HG03095 (cell line): ENCODE results near the gene MTF2.
"Not testable (repeated sequence)": the region's sequence is repeated elsewhere in the genome, so short reads cannot be mapped to it uniquely, and the experiment has no call there.

Experiments used
- ATAC-seq: cut with Tn5 transposase; IDR thresholded peaks from one replicate; pipeline ENCODE4 v1.9.1; 2021; ENCODE audit warnings: moderate library complexity; ENCODE audit not compliant: unreplicated experiment

MTF2 gene

GRCh38 chr1:93140106-93140505 is 61.0 kb downstream of the MTF2 start:
- ATAC-seq = no peak

- ATAC-seq = no peak
Observed at GRCh38 chr1:93142161-93142560, 63.1 kb downstream of the MTF2 start.

DNA sequence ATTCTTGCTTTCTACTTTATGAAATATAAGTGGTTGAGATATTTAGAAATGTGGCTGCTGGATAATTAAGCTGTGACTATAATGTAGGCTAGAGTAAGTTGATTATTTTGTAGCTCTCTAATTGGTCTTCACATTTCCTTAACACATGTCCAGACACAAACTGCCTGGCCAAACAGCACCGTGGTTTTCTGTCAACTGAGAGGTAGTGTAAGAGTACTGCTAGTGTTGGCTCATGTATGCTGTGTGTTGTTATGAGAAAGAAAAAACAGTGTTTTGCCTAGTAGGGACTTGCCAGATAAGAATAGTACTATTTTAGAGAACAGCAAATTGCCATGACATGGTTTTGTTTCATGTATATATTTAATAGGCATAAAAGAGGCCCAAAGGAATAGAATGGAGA is 64.1 kb downstream of the MTF2 start:
- no peak for ATAC-seq

- ATAC-seq = no peak
Observed at GRCh38 chr1:93143769-93144168, 64.7 kb downstream of the MTF2 start.

GRCh38 chr1:93148001-93148400 is 68.9 kb downstream of the MTF2 start:
- no peak for ATAC-seq

- ATAC-seq = no peak
Observed at GRCh38 chr1:93150729-93151128, 71.6 kb downstream of the MTF2 start.

GRCh38 chr1:93151474-93151873 is 72.4 kb downstream of the MTF2 start:
- no peak for ATAC-seq

GRCh38 chr1:93152835-93153234 is 73.8 kb downstream of the MTF2 start:
- no peak for ATAC-seq

GRCh38 chr1:93154898-93155297 is 75.8 kb downstream of the MTF2 start:
- no peak for ATAC-seq

GRCh38 chr1:93155335-93155734 is 76.3 kb downstream of the MTF2 start:
- no peak for ATAC-seq

GRCh38 chr1:93159337-93159736 is 80.3 kb downstream of the MTF2 start:
- ATAC-seq = no peak

DNA sequence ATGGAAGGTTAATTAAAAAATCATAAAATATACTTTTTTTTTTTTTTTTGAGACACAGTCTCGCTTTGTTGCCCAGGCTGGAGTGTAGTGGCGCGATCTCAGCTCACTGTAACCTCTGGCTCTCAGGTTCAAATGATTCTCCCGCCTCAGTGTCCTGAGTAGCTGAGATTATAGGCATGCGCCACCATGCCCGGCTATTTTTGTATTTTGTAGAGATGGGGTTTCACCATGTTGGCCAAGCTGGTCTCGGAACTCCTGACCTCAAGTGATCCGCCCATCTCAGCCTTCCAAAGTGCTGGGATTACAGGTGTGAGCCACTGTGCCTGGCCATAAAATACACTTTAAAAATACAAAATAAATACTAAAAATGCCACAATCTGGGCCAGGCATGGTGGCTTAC is 84.2 kb downstream of the MTF2 start:
- not testable (repeated sequence) for ATAC-seq

DNA sequence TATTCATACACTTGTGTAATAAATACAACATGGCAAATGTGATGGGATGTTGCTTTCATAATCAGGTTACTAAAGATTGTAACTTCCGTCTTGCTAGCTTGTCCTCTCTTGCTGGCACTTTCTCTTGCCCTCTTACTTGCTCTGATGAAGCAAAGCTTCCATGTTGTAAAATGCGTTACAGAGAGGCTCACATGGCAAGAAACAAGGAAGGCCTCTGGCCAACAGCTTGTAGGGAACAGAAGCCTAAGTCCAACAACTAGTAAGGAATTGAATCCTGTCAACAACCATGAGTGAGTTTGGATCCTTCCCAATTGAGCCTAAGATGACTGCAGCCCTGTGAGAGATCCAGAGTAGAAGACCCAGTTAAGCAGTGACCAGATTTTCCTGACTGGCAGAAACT is 85.7 kb downstream of the MTF2 start:
- ATAC-seq = no peak

- ATAC-seq = not testable (repeated sequence)
Observed at GRCh38 chr1:93165895-93166294, 86.8 kb downstream of the MTF2 start.

DNA sequence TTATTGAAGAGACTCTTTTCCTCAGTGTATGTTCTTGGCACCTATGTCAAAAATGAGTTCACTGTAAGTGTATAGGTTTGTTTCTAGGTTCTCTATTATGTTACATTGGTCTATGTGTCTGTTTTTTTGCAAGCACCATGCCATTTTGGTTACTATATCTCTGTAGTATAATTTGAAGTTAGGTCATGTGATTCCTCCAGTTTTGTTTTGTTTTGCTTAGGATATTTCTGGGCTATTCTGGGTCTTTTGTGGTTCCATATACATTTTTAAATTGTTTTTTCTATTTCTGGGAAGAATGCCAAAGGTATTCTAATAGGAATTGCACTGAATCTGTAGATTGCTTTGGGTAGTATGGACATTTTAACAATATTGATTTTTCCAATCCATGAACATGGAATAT is 87.9 kb downstream of the MTF2 start:
- no peak for ATAC-seq

- not testable (repeated sequence) for ATAC-seq
Observed at GRCh38 chr1:93170141-93170678, 91.1 kb downstream of the MTF2 start.

DNA sequence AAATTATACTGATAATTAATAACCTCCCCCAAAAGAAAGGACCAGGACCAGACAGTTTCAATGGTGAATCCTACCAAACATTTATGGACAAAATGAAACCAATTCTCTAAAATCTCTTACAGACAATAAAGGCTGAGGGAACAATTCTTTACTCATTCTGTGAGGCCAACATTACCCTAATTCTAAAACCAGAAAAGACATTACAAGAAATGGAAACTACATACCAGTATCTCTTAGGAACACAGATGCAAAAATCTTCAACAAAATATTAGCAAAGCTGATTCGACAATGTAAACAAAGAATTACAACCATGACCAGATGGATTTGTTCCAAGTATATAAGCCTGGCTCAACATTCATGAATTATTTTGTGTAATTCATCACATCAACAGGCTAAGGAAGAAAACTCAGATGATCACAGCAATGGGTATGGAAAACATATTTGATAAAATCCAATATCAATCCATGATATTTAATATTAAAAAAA is 92.5 kb downstream of the MTF2 start:
- no peak for ATAC-seq

- no peak for ATAC-seq
Observed at GRCh38 chr1:93172778-93173177, 93.7 kb downstream of the MTF2 start.

DNA sequence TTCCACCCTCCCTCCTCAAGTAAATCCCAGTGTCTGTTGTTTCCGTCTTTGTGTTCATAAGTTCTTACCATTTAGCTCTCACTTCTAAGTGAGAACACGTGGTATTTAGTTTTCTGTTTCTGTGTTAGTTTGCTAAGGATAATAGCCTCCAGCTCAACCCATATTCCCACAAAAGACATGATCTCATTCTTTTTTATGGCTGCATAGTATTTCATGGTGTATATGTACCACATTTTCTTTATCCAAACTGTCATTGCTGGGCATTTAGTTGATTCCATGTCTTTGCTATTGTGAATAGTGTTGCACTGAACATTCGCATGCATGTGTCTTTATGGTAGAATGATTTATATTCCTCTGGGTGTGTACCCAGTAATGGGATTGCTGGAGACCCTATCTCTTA is 95.6 kb downstream of the MTF2 start:
- not testable (repeated sequence) for ATAC-seq

DNA sequence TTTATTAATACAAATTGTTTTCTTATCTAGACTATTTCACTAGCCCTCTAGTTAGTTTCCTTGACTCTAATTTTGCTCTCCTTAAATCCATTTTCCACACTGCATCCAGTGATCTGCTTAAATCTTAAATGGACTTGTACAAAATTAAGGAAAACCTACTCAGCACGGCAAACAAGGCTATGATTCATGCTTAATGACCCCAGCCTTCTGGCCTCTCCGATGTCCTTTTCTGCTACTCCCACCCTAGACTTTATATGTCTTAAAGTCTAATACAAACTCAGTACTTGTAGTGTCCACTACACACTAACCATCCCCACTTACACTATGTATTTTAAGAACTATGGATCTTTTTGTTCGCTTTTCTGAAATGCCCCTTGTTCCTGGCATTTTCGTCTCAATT is 98.9 kb downstream of the MTF2 start:
- ATAC-seq = no peak

GRCh38 chr1:93178418-93178817 is 99.3 kb downstream of the MTF2 start:
- no peak for ATAC-seq

- peak; percentile 85 for ATAC-seq
Observed at GRCh38 chr1:93179886-93180722, 101.0 kb downstream of the MTF2 start, which contains the start of gene TMED5. TSS of gene TMED5 (minus strand) at chr1:93180413. CDS start at chr1:93180242, 171 bp downstream.
